OCI-LY1 (cell line): ENCODE results near the gene BBOF1.

Experiments
- H2AFZ ChIP-seq: fragments of 200-600 bp; sonication (generic), shearing (Covaris generic); 2 replicates; pipeline ENCODE4 v1.6.0; 2014; ENCODE audit warnings: antibody characterized with exemption, mild to moderate bottlenecking, low read length
- H3F3A ChIP-seq: fragments of 200-600 bp; sonication (generic), shearing (Covaris generic); 2 replicates; pipeline ENCODE4 v1.6.0; 2014; ENCODE audit warnings: mild to moderate bottlenecking, antibody characterized with exemption, low read length, moderate library complexity; ENCODE audit not compliant: insufficient read depth
- H3K27ac ChIP-seq: fragments of 200-600 bp; sonication (generic); 2 replicates; pipeline ENCODE4 v1.5.1; 2014; ENCODE audit warnings: low read length, mixed run types, mild to moderate bottlenecking, low read depth; ENCODE audit not compliant: poor library complexity, severe bottlenecking
- H3K27me3 ChIP-seq: fragments of 200-600 bp; sonication (generic); 2 replicates; pipeline ENCODE4 v1.6.0; 2014; ENCODE audit warnings: antibody characterized with exemption, mild to moderate bottlenecking, low read length, moderate library complexity; ENCODE audit not compliant: insufficient read depth
- H3K36me3 ChIP-seq: fragments of 200-600 bp; sonication (generic); 2 replicates; pipeline ENCODE4 v1.6.1; 2014; ENCODE audit warnings: mild to moderate bottlenecking, antibody characterized with exemption, low read length, moderate library complexity, mixed read lengths; ENCODE audit not compliant: insufficient read depth
- H3K4me1 ChIP-seq: fragments of 200-600 bp; sonication (generic); 2 replicates; pipeline ENCODE4 v1.5.1; 2014; ENCODE audit warnings: mild to moderate bottlenecking, low read length, moderate library complexity; ENCODE audit not compliant: insufficient read depth, severe bottlenecking
- H3K4me2 ChIP-seq: fragments of 200-600 bp; sonication (generic), shearing (Covaris generic); 2 replicates; pipeline ENCODE4 v1.6.1; 2014; ENCODE audit warnings: low read length
- H3K4me3 ChIP-seq: fragments of 200-600 bp; sonication (generic); 2 replicates; pipeline ENCODE4 v1.5.1; 2014; ENCODE audit warnings: low read length, low read depth, mild to moderate bottlenecking, mixed read lengths; ENCODE audit not compliant: poor library complexity, severe bottlenecking
- H3K79me2 ChIP-seq: fragments of 200-600 bp; shearing (Covaris generic); 2 replicates; pipeline ENCODE4 v1.6.1; 2016; ENCODE audit warnings: mixed run types, low read length, mixed read lengths; ENCODE audit not compliant: insufficient read depth
- H3K9ac ChIP-seq: fragments of 200-600 bp; sonication (generic), shearing (Covaris generic); 2 replicates; pipeline ENCODE4 v1.6.1; 2014; ENCODE audit warnings: mild to moderate bottlenecking, low read length, mixed read lengths
- H3K9me2 ChIP-seq: fragments of 200-600 bp; sonication (generic), shearing (Covaris generic); 2 replicates; pipeline ENCODE4 v1.6.1; 2014; ENCODE audit warnings: low read depth, mild to moderate bottlenecking, low read length, mixed read lengths
- H3K9me3 ChIP-seq: fragments of 200-600 bp; shearing (Covaris generic); 2 replicates; pipeline ENCODE4 v1.6.1; 2014; ENCODE audit warnings: low read length, mixed read lengths
- H4K20me1 ChIP-seq: fragments of 200-600 bp; sonication (generic), shearing (Covaris generic); 2 replicates; pipeline ENCODE4 v1.6.0; 2016; ENCODE audit warnings: mild to moderate bottlenecking, low read length; ENCODE audit not compliant: insufficient read depth
- EZH2 ChIP-seq: fragments of 200-600 bp; sonication (generic), shearing (Covaris generic); IDR thresholded peaks from 2 replicates; pipeline ENCODE4 v1.8.0; 2017; ENCODE audit warnings: borderline replicate concordance, mixed run types, mild to moderate bottlenecking, antibody characterized with exemption, low read length, moderate library complexity, mixed read lengths
- TF ChIP-seq, protein P1 (sequence below): fragments of 200-600 bp; sonication (generic), shearing (Covaris generic); IDR thresholded peaks from 2 replicates; pipeline ENCODE4 v1.5.1; 2017; ENCODE audit warnings: mild to moderate bottlenecking, antibody characterized with exemption, low read length, moderate library complexity, mixed read lengths

The BBOF1 gene

GRCh38 chr14:74049876-74050495 lies 30.8 kb downstream of the BBOF1 start:
- Histone ChIP-seq H3K27ac (no peak overlapping the region), H3K9ac (no peak overlapping the region), H3K9me3 (no peaks in the 10 kb centered on the region), H3F3A (no peaks in the 10 kb centered on the region), H3K4me3 (no peak overlapping the region), H3K79me2 (no peaks in the 10 kb centered on the region), H4K20me1 (no peaks in the 10 kb centered on the region), H2AFZ (no peak overlapping the region), H3K27me3 (no peaks in the 10 kb centered on the region), H3K4me2 (no peak overlapping the region), H3K4me1 (no peaks in the 10 kb centered on the region), H3K36me3 (no peaks in the 10 kb centered on the region), H3K9me2 (no peaks in the 10 kb centered on the region)
- TF ChIP-seq, protein P1, sequence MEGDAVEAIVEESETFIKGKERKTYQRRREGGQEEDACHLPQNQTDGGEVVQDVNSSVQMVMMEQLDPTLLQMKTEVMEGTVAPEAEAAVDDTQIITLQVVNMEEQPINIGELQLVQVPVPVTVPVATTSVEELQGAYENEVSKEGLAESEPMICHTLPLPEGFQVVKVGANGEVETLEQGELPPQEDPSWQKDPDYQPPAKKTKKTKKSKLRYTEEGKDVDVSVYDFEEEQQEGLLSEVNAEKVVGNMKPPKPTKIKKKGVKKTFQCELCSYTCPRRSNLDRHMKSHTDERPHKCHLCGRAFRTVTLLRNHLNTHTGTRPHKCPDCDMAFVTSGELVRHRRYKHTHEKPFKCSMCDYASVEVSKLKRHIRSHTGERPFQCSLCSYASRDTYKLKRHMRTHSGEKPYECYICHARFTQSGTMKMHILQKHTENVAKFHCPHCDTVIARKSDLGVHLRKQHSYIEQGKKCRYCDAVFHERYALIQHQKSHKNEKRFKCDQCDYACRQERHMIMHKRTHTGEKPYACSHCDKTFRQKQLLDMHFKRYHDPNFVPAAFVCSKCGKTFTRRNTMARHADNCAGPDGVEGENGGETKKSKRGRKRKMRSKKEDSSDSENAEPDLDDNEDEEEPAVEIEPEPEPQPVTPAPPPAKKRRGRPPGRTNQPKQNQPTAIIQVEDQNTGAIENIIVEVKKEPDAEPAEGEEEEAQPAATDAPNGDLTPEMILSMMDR, result no peak
- TF ChIP-seq EZH2, result no peak

GRCh38 chr14:74062809-74063150 lies 43.6 kb downstream of the BBOF1 start:
- H3K9me2 ChIP-seq, result no peaks in the 10 kb centered on the region
- no peak overlapping the region for H3K4me3 ChIP-seq
- H3K4me2 ChIP-seq, result no peak overlapping the region
- no peaks in the 10 kb centered on the region for H3K4me1 ChIP-seq
- H3K36me3 ChIP-seq, result no peaks in the 10 kb centered on the region
- H3K9ac ChIP-seq, result no peak overlapping the region
- H2AFZ ChIP-seq, result no peak overlapping the region
- TF ChIP-seq, protein P1, result no peak
- TF ChIP-seq EZH2, result no peak
- H3K79me2 ChIP-seq, result no peaks in the 10 kb centered on the region
- H3K27me3 ChIP-seq, result no peaks in the 10 kb centered on the region
- no peaks in the 10 kb centered on the region for H3K9me3 ChIP-seq
- H3K27ac ChIP-seq, result no peak overlapping the region
- H3F3A ChIP-seq, result no peaks in the 10 kb centered on the region
- H4K20me1 ChIP-seq, result no peaks in the 10 kb centered on the region

- Histone ChIP-seq H3K27me3 (no peaks in the 10 kb centered on the region), H3K9me3 (no peaks in the 10 kb centered on the region), H3K27ac (no peak overlapping the region), H3K4me1 (no peaks in the 10 kb centered on the region), H3K36me3 (no peaks in the 10 kb centered on the region), H3K4me2 (no peak overlapping the region), H3K4me3 (no peak overlapping the region), H3F3A (no peaks in the 10 kb centered on the region), H2AFZ (no peak overlapping the region), H3K9me2 (no peaks in the 10 kb centered on the region), H4K20me1 (no peaks in the 10 kb centered on the region), H3K9ac (no peak overlapping the region), H3K79me2 (no peaks in the 10 kb centered on the region)
- TF ChIP-seq, protein P1, result no peak
- no peak for TF ChIP-seq EZH2
Observed at GRCh38 chr14:74064426-74064825, 45.3 kb downstream of the BBOF1 start.
